HG02623 (cell line): ENCODE data around the gene ALDH9A1.
"Not testable (repeated sequence)": the region's sequence is repeated elsewhere in the genome, so short reads cannot be mapped to it uniquely, and the experiment has no call there.

Experiments used
- ATAC-seq: cut with Tn5 transposase; IDR thresholded peaks from one replicate; pipeline ENCODE4 v1.9.1; 2021; ENCODE audit warnings: moderate library complexity; ENCODE audit not compliant: unreplicated experiment

The ALDH9A1 gene

DNA sequence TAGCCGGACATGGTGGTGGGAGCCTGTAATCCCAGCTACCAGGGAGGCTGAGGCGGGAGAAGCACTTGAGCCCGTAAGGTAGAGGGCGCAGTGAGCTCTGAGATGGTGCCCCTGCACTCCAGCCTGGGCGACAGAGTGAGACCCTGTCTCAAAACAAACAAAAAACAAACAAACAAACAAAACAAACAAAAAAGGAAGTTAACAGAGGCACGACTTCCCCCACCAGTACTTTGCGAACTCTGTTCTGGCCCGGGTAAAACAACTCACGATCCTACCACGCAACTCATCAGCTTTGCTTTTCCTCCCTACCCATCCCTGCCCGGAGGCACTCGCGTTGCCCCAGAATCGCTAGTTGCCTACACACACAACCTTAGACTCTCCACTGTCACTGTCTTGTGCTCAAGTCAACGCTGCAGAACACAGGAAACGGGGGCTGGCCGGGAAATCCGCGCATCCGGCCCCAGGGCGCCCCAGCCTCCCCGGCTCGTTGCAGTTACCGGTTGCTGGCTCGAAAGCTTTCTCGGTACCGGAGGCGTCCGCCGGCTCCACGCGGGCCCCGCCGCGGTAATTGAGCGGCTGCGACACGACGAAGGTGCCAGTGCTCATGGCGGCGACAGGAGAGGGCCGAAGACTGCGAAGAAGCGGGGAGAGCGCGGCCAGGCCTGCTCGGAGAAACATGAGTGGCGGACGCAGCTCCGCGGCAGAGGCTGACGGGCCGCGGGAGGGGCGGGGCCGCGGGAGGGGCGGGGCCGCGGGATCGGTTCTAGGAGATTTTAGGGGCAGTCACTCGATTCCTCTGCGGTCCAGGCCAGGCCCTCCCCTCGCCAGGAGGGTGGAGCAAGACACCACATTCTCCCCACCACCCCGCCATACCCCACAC is at the start of gene ALDH9A1:
ALDH9A1 (minus strand) TSS at position 682 of the 880 bp plus-strand sequence; CDS start at position 678, 4 bp downstream.
- ATAC-seq, result peak; percentile 90

- ATAC-seq, result no peak
Observed at GRCh38 chr1:165747632-165748447, 49.5 kb upstream of the ALDH9A1 start.

GRCh38 chr1:165744913-165745312 is 46.6 kb upstream of the ALDH9A1 start:
- not testable (repeated sequence) for ATAC-seq

- no peak for ATAC-seq
Observed at GRCh38 chr1:165742194-165742593, 43.8 kb upstream of the ALDH9A1 start.

- peak; percentile 100 for ATAC-seq
Observed at GRCh38 chr1:165738794-165739193, 40.4 kb upstream of the ALDH9A1 start.

DNA sequence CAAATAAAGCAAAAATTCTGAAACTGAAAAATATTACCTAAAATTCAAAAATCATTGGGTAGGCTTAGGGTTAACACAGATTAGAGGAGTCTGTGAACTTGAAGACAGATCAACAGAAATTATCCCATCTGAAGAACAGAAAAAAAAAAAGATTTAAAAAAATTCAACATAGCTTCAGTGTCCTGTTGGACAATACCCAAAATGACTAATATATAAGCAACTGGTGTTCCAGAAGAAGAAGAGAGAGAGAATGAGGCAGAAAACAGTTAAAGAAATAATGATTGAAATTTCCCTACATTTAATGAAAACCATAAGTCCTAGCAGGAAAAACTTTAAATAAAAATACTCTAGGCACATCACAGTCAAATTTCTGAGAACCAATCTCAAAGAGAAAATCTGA is 38.8 kb upstream of the ALDH9A1 start:
- ATAC-seq, result no peak

DNA sequence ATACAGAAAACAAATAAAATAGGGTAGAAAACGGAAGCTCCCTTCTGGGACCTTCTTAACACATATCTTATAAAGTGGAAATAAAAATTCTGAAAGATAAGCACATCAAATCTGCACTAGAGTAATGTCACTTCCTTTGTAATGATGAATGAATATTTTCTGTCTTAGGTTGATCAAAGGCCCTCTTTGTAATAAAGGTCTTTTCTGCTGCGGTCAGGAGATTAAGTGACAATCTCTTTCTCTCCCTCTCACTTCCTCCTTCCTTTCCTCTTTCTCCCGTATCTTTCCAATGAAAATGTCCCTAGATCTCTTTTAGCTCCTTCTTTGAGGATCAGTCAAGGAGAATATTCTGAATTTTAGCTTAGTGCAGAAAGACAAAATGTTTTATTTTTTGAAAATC is 36.5 kb upstream of the ALDH9A1 start:
- ATAC-seq, result no peak

- ATAC-seq, result no peak
Observed at GRCh38 chr1:165726841-165727240, 28.5 kb upstream of the ALDH9A1 start.

- ATAC-seq, result no peak
Observed at GRCh38 chr1:165726169-165726568, 27.8 kb upstream of the ALDH9A1 start.

- no peak for ATAC-seq
Observed at GRCh38 chr1:165717918-165718515, 19.7 kb upstream of the ALDH9A1 start.

DNA sequence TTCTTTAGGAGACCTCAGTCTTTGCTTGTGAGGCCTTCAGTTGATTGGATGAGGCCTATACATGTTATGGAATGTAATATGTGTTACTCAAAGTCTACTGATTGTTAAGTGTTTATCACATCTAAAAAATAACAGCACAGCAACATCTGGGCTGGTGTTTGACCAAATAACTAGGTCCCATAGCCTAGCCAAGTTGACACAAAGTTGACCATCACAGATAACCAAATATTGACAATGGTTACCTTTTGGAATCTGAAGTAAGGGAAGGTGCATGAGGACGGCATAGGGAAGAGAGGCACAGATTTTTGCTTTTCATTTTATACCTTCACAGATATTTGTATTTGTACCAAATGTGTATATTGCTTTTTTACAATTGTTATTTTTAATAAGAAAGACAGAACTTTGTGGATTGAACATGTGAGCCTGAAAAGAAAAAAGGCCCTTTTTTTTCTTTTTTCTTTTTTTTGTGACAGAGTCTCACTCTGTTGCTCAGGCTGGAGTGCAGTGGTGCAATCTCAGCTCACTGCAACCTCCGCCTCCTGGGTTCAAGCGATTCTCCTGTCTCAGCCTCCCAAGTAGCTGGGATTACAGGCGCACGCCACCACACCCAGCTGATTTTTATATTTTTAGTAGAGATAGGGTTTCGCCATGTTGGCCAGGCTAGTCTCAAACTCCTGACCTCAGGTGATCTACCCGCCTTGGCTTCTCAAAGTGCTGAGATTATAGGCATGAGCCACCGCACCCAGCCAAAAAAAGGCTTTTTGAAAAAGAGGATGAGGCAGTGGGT is 18.1 kb upstream of the ALDH9A1 start:
- not testable (repeated sequence) for ATAC-seq

GRCh38 chr1:165712764-165713163 is 14.4 kb upstream of the ALDH9A1 start:
- ATAC-seq, result no peak

GRCh38 chr1:165707984-165708706 is 9.8 kb upstream of the ALDH9A1 start:
- ATAC-seq, result no peak

- no peak for ATAC-seq
Observed at GRCh38 chr1:165703648-165704047, 5.3 kb upstream of the ALDH9A1 start.

DNA sequence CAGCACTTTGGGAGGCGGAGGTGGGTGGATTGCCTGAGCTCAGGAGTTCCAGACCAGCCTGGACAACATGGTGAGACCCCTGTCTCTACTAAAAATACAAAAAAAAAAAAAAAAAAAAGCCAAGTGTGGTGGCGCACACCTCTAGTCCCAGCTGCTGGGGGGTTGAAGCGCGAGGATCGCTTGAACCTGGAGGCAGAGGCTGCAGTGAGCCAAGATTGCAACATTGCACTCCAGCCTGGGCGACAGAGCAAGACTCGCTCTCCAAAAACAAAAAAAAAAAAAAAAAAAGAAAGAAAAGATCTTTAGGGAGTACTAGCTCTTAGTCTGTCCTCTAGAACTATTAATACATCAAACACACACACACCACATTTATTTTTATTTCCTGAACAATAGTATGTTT is 3.6 kb upstream of the ALDH9A1 start:
- ATAC-seq, result not testable (repeated sequence)

DNA sequence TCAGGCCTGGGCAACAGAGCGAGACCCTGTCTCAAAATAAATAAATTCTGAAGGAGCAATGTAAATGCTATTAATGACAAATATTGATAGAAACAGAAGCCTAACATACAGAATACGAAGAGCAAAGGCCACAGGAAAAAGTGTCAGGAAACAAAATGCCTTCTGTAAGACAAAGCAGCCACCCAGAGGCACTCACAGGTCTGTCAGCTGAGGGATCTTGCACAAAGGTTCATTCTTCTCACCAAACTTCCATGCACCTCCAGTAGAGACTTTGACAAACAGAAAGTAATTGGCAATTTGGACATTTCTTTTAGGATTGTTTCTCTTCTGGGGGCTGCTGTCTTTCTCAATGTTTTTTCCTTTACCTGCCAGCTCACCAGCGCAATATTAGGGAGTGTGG is 1.2 kb upstream of the ALDH9A1 start:
- no peak for ATAC-seq

- ATAC-seq, result no peak
Observed at GRCh38 chr1:165698761-165699052, 345 bp upstream of the ALDH9A1 start.

DNA sequence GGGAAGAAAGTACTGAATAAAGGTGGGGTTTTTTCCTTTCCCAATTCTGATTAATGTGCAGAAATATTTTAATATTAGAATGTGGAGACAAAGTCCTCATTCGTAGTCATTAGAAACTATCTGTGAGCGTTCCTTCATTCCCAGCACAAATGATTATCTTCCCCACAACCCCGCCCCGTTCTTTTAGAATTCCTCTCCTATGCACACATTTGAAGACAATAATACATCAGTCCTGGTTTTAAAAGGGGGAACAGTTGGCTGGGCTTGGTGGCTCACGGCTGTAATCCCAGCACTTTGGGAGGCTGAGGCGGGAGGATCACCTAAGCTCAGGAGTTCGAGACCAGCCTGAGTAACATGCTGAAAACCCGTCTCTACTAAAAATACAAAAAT is 876 bp downstream of the ALDH9A1 start:
- no peak for ATAC-seq

GRCh38 chr1:165696625-165697100 is 1.7 kb downstream of the ALDH9A1 start:
- no peak for ATAC-seq

DNA sequence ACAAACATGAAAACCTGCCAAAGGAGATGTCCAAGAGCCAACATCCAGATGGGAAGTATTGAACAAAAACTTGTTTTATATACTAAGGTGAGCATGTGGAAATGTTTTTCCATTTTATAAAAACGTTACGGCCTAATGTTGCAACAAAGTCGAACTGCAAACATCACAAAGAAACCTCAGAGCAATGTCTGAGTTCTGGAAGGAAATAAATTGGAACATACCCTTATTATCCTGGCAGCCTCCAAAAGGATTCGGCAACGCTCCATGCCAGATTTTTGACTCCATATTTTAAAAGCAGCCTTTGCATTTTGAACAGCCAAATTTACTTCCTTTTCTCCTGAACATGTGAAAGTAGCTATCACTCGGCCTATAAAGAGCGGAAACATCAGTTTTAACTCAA is 3.3 kb downstream of the ALDH9A1 start:
- no peak for ATAC-seq
